ENCODE data around the gene ARHGAP10. TPM values are rescaled to one million over a fixed set of nuclear protein-coding genes. Genes with fewer than 3 reads are reported as not detected.
A peak's percentile ranks its signal among the peaks of the same experiment; 100 is the strongest.

Gene ARHGAP10, protein sequence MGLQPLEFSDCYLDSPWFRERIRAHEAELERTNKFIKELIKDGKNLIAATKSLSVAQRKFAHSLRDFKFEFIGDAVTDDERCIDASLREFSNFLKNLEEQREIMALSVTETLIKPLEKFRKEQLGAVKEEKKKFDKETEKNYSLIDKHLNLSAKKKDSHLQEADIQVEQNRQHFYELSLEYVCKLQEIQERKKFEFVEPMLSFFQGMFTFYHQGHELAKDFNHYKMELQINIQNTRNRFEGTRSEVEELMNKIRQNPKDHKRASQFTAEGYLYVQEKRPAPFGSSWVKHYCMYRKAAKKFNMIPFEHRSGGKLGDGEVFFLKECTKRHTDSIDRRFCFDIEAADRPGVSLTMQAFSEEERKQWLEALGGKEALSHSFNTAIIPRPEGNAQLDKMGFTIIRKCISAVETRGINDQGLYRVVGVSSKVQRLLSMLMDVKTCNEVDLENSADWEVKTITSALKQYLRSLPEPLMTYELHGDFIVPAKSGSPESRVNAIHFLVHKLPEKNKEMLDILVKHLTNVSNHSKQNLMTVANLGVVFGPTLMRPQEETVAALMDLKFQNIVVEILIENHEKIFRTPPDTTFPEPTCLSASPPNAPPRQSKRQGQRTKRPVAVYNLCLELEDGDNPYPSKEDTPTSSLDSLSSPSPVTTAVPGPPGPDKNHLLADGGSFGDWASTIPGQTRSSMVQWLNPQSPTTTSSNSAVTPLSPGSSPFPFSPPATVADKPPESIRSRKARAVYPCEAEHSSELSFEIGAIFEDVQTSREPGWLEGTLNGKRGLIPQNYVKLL
- 10 to 100 TPM; 33.9 to 71.1 (median 60.7) TPM for total RNA-seq
- 10 to 100 TPM; 39.0 to 63.0 TPM for polyA plus RNA-seq
- long read RNA-seq, donor 1, transcript ARHGAP10-201 (23 exons, 3,299 nt), result major isoform, 20 of 75 reads
- long read RNA-seq, donor 1, partial matches to known transcripts, result 31 of 75 reads
- long read RNA-seq, donor 1, other reads (novel, unspliced or antisense), result 22 of 75 reads
- long read RNA-seq, donor 2, transcript ARHGAP10-201 (23 exons, 3,299 nt), result major isoform, 8 of 57 reads
- long read RNA-seq, donor 2, partial matches to known transcripts, result 22 of 57 reads
- long read RNA-seq, donor 2, other reads (novel, unspliced or antisense), result 26 of 57 reads
- long read RNA-seq, donor 3, transcript ARHGAP10-201 (23 exons, 3,299 nt), result major isoform, 27 of 73 reads
- long read RNA-seq, donor 3, partial matches to known transcripts, result 20 of 73 reads
- long read RNA-seq, donor 3, other reads (novel, unspliced or antisense), result 24 of 73 reads

DNA sequence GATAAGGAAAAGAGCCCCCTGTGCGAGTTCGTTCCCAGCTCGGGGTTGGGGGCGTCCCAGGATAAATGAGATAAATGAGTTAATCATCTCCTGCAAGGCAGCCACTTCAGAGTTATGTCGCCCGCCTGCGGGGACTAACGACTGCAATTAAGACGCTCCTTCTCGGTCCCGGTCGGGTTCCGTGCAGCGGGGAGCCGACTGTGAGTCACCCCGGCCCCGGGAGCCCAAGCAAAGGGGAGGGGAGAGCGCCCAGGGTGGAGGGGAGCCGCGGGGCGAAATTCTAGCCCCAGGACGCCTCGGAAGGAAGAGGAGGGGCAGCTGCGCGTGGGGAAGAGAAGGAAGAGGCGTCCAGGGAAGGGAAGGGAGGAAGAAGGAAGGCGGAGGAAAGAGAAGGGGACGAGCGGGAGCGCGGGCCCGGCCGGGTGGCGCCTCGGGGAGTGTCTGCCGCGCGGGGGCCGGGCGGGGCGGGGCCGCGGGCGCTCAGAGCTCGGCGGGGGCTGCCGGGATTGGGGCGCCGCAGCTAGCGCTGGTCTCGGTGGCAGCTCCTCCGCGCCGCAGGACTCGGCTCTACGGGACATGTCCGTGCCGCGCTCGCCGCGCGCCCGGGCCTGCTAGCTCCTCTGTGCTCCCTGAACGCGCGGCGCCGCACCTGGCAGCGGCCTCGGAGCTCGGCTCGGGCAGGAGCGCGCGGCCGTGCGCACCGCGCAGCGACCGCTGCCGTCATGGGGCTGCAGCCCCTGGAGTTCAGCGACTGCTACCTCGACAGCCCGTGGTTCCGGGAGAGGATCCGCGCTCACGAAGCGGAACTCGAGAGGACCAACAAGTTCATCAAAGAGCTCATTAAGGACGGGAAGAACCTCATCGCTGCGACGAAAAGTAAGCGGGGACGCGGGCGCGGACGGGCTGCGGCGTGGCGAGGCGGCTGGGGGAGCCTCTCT, at the start of gene ARHGAP10:
ARHGAP10 (plus strand) TSS at position 509 of the 938 bp plus-strand sequence; CDS start at position 723, 214 bp downstream.
- H3K27me3 ChIP-seq, result peaks cover 0 to 5% (median 0%) of the 10 kb centered on the region in 7 donors
- ATAC-seq (peak; percentile 72 to 90 (median 84)), DNase-seq (peak; percentile 67 to 81)
- H3K4me3 ChIP-seq, result peak within 1 kb of the TSS; percentile 44 to 93 (median 78)
- intact Hi-C loops (cut with DNase I), result loop anchor here in 7 of 10 donors (1.0 to 10.0 kb wide), 8 partner anchors 24 to 135 kb away; no protein-coding TSS in a partner anchor
- H3K9me3 ChIP-seq, result no peaks in the 10 kb centered on the region
- TF ChIP-seq, protein P1, sequence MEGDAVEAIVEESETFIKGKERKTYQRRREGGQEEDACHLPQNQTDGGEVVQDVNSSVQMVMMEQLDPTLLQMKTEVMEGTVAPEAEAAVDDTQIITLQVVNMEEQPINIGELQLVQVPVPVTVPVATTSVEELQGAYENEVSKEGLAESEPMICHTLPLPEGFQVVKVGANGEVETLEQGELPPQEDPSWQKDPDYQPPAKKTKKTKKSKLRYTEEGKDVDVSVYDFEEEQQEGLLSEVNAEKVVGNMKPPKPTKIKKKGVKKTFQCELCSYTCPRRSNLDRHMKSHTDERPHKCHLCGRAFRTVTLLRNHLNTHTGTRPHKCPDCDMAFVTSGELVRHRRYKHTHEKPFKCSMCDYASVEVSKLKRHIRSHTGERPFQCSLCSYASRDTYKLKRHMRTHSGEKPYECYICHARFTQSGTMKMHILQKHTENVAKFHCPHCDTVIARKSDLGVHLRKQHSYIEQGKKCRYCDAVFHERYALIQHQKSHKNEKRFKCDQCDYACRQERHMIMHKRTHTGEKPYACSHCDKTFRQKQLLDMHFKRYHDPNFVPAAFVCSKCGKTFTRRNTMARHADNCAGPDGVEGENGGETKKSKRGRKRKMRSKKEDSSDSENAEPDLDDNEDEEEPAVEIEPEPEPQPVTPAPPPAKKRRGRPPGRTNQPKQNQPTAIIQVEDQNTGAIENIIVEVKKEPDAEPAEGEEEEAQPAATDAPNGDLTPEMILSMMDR (IDR thresholded peaks at IDR 0.05), result no peak
- peak within 1 kb of the TSS; percentile 86 to 95 (median 92) for H3K27ac ChIP-seq
- no peaks in the 10 kb centered on the region for H3K36me3 ChIP-seq
- H3K4me1 ChIP-seq, result peaks cover 0 to 54% (median 23%) of the 10 kb centered on the region in 9 donors
- whole genome bisulfite sequencing, 2 donors, result 1% methylated on average over 104 to 106 of the region's 106 CpGs

DNA sequence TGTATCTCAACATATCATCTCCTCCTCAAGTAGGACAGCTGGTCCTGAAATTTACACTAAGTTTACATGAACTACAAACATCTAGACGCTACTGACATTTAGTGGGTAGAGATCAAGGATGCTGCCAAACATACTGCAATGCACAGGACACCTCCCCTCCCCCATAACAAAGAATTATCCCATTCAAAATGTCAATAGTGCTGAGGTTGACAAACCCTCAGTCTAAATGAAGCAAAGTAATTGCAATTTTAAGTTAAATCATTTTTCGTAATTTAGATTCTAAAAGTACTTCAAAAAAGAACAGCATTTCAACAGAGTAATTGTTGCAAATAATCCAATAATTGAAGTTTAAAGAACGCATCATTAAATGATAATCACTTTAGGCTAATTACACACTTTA, 49.1 kb upstream of the ARHGAP10 start:
- Histone ChIP-seq H3K4me3 (peak overlapping the region; percentile 51 to 96 (median 78)), H3K27me3 (no peaks in the 10 kb centered on the region), H3K27ac (peak overlapping the region in 5 of 10 donors; percentile 88 to 95 (median 94)), H3K9me3 (no peaks in the 10 kb centered on the region), H3K36me3 (peaks cover 0 to 23% (median 0%) of the 10 kb centered on the region in 9 donors), H3K4me1 (peaks cover 0 to 30% (median 21%) of the 10 kb centered on the region in 9 donors)
- DNase-seq (no peak), ATAC-seq (no peak)
- 76% methylated on average over 3 of the region's 3 CpGs for WGBS, 2 donors
- intact Hi-C loops (cut with DNase I), result loop anchor here in 1 of 10 donors (5.0 kb wide), 1 partner anchor 65 kb away; the partner anchor contains the start of gene TMEM184C
- TF ChIP-seq, protein P1 (IDR thresholded peaks at IDR 0.05), result no peak

DNA sequence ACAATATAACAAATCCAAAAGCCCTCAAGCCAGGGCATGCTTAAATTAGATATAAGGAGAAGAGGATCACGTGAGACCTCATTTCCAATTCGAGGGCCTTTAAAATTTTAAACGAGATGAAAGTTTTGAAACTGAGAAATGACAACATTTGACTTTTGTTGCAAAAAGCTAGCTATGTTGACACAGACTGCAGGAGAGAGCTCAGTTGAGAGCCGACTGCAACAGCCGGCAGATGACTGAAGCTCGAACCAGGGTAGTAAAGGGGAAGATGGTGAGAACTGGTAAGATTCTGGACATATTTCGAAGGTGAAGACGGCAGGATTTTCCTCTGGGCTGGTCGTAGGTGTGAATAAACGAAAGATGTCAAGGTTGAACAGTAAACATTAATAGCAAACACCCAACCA, 48.7 kb upstream of the ARHGAP10 start:
- WGBS, 2 donors, result 2 to 3% methylated on average over 10 of the region's 10 CpGs
- H3K27ac ChIP-seq, result peak overlapping the region; percentile 7 to 95 (median 88)

More for the DNA sequence above, 48.7 kb upstream of the ARHGAP10 start:
- TF ChIP-seq, protein P1 (IDR thresholded peaks at IDR 0.05), result no peak
- Histone ChIP-seq H3K4me1 (peaks cover 0 to 27% (median 17%) of the 10 kb centered on the region in 9 donors), H3K36me3 (peaks cover 0 to 19% (median 0%) of the 10 kb centered on the region in 9 donors), H3K9me3 (no peaks in the 10 kb centered on the region), H3K27me3 (no peaks in the 10 kb centered on the region), H3K4me3 (peak overlapping the region; percentile 51 to 96 (median 78))
- intact Hi-C loops (cut with DNase I), result loop anchor here in 1 of 10 donors (5.0 kb wide), 1 partner anchor 66 kb away; the partner anchor contains the start of gene TMEM184C
- peak in 6 of 8 donors; percentile 26 to 53 (median 44) for ATAC-seq
- no peak for DNase-seq
